SU-DHL-6 (cell line): ENCODE measurements around the gene KRTAP10-4.

Source experiments
- H2AFZ ChIP-seq: fragments of 200-600 bp; sonication (generic); 2 replicates; pipeline ENCODE4 v1.6.1; 2014; ENCODE audit warnings: low read depth, mild to moderate bottlenecking, moderate library complexity, mixed read lengths, antibody characterized with exemption, low read length; ENCODE audit not compliant: severe bottlenecking
- H3F3A ChIP-seq: fragments of 200-600 bp; shearing (Covaris generic); 2 replicates; pipeline ENCODE4 v1.6.0; 2016; ENCODE audit warnings: antibody characterized with exemption, mild to moderate bottlenecking; ENCODE audit not compliant: insufficient read depth
- H3K27ac ChIP-seq: fragments of 200-600 bp; sonication (generic); 2 replicates; pipeline ENCODE4 v1.5.1; 2016; ENCODE audit warnings: low read depth, mild to moderate bottlenecking, low read length, moderate library complexity, mixed read lengths
- H3K27me3 ChIP-seq: fragments of 200-600 bp; sonication (generic), shearing (Covaris generic); 2 replicates; pipeline ENCODE4 v1.6.0; 2014; ENCODE audit warnings: mild to moderate bottlenecking, low read length
- H3K36me3 ChIP-seq: fragments of 200-600 bp; sonication (generic); 2 replicates; pipeline ENCODE4 v1.6.1; 2014; ENCODE audit warnings: mild to moderate bottlenecking, low read length, mixed read lengths
- H3K4me2 ChIP-seq: fragments of 300-600, 200-600 bp; shearing (Covaris generic), sonication (generic); 2 replicates; pipeline ENCODE4 v1.6.0; 2014; ENCODE audit warnings: low read length, low read depth, mild to moderate bottlenecking; ENCODE audit not compliant: poor library complexity, severe bottlenecking
- H3K4me3 ChIP-seq: fragments of 200-600 bp; sonication (generic); 2 replicates; pipeline ENCODE4 v1.5.1; 2014; ENCODE audit warnings: antibody characterized with exemption, low read length, mild to moderate bottlenecking, mixed read lengths; ENCODE audit not compliant: insufficient read depth, poor library complexity, severe bottlenecking
- H3K79me2 ChIP-seq: fragments of 200-600 bp; sonication (generic); 2 replicates; pipeline ENCODE4 v1.6.1; 2014; ENCODE audit warnings: mild to moderate bottlenecking, low read length, moderate library complexity; ENCODE audit not compliant: insufficient read depth
- H3K9ac ChIP-seq: fragments of 200-600 bp; sonication (generic); 2 replicates; pipeline ENCODE4 v1.7.0; 2014; ENCODE audit warnings: mild to moderate bottlenecking, low read length
- H3K9me2 ChIP-seq: fragments of 200-600 bp; sonication (generic); replicated peaks from 2 replicates; pipeline ENCODE4 v1.6.1; 2014; ENCODE audit warnings: low read length; ENCODE audit not compliant: insufficient read depth
- H3K9me3 ChIP-seq: fragments of 200-600 bp; sonication (generic); 2 replicates; pipeline ENCODE4 v1.6.1; 2014; ENCODE audit warnings: low read length, mixed read lengths; ENCODE audit not compliant: insufficient read depth
- H4K20me1 ChIP-seq: fragments of 200-600 bp; sonication (generic); 2 replicates; pipeline ENCODE4 v1.6.1; 2014; ENCODE audit warnings: low read depth, mild to moderate bottlenecking, antibody characterized with exemption, low read length, moderate library complexity, mixed read lengths
- EZH2phosphoT487 ChIP-seq: fragments of 200-600 bp; sonication (generic), shearing (Covaris generic); conservative IDR thresholded peaks from 2 replicates; pipeline ENCODE4 v1.6.1; 2018; ENCODE audit warnings: mild to moderate bottlenecking, antibody characterized with exemption, low read length, moderate library complexity, mixed read lengths
- TF ChIP-seq, protein P1 (sequence below): fragments of 200-600 bp; sonication (generic); IDR thresholded peaks from one replicate; pipeline ENCODE4 v1.5.1; 2017; ENCODE audit warnings: antibody characterized with exemption, mild to moderate bottlenecking, low read length, moderate library complexity; ENCODE audit not compliant: insufficient read depth, poor library complexity, severe bottlenecking

Gene KRTAP10-4

DNA sequence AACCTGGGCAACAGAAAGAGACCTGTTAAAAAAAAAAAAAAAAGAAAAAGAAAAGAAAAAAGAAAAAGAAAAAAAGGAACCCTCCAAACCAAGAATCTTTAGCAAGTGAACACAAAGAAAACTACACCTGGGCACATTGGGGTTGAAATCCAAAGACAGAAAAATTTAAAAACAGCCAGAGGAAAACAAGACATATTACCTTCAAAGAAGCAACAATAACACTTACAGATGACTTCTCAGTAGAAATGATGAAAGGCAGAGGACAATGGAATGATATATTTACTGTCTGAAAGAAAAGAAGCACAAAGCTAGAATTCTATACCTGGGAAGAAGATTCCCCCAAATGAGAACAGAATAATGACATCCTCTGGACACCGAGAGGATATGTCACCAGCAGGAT lies 30.8 kb upstream of the KRTAP10-4 start:
- Histone ChIP-seq H3K9ac (no peak overlapping the region), H3K4me2 (no peak overlapping the region), H3K27ac (no peak overlapping the region), H3K36me3 (0 out of 2 replicates have a peak, but pooled peaks cover 4% of the 10 kb centered on the region), H3K4me3 (no peak overlapping the region), H3K79me2 (no peaks in the 10 kb centered on the region), H2AFZ (no peak overlapping the region), H4K20me1 (no peaks in the 10 kb centered on the region), H3F3A (no peaks in the 10 kb centered on the region), H3K9me2 (no peaks in the 10 kb centered on the region), H3K9me3 (0 out of 2 replicates have a peak, but pooled peaks cover 12% of the 10 kb centered on the region), H3K27me3 (no peaks in the 10 kb centered on the region)
- no peak for TF ChIP-seq EZH2phosphoT487
- TF ChIP-seq, protein P1, sequence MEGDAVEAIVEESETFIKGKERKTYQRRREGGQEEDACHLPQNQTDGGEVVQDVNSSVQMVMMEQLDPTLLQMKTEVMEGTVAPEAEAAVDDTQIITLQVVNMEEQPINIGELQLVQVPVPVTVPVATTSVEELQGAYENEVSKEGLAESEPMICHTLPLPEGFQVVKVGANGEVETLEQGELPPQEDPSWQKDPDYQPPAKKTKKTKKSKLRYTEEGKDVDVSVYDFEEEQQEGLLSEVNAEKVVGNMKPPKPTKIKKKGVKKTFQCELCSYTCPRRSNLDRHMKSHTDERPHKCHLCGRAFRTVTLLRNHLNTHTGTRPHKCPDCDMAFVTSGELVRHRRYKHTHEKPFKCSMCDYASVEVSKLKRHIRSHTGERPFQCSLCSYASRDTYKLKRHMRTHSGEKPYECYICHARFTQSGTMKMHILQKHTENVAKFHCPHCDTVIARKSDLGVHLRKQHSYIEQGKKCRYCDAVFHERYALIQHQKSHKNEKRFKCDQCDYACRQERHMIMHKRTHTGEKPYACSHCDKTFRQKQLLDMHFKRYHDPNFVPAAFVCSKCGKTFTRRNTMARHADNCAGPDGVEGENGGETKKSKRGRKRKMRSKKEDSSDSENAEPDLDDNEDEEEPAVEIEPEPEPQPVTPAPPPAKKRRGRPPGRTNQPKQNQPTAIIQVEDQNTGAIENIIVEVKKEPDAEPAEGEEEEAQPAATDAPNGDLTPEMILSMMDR: no peak

- H2AFZ ChIP-seq: no peak overlapping the region
- H3K4me3 ChIP-seq: no peak overlapping the region
- no peaks in the 10 kb centered on the region for H3F3A ChIP-seq
- no peaks in the 10 kb centered on the region for H3K79me2 ChIP-seq
- H3K27me3 ChIP-seq: no peaks in the 10 kb centered on the region
- H3K9me3 ChIP-seq: 0 out of 2 replicates have a peak, but pooled peaks cover 12% of the 10 kb centered on the region
- no peaks in the 10 kb centered on the region for H4K20me1 ChIP-seq
- 0 out of 2 replicates have a peak, but pooled peaks cover 4% of the 10 kb centered on the region for H3K36me3 ChIP-seq
- H3K4me2 ChIP-seq: no peak overlapping the region
- no peak overlapping the region for H3K9ac ChIP-seq
- H3K9me2 ChIP-seq: no peaks in the 10 kb centered on the region
- no peak overlapping the region for H3K27ac ChIP-seq
- TF ChIP-seq, protein P1: no peak
- no peak for TF ChIP-seq EZH2phosphoT487
These were observed 29.0 kb upstream of the KRTAP10-4 start for GRCh38 chr21:44544566-44544965.

- H4K20me1 ChIP-seq: no peaks in the 10 kb centered on the region
These were observed 25.7 kb upstream of the KRTAP10-4 start for GRCh38 chr21:44547656-44548331.

More at GRCh38 chr21:44547656-44548331, 25.7 kb upstream of the KRTAP10-4 start:
- Histone ChIP-seq H2AFZ (peak overlapping the region; percentile 88), H3K27me3 (no peaks in the 10 kb centered on the region), H3K4me3 (no peak overlapping the region), H3K27ac (no peak overlapping the region), H3K79me2 (no peaks in the 10 kb centered on the region), H3F3A (no peaks in the 10 kb centered on the region), H3K4me2 (peak overlapping the region; percentile 43), H3K9me3 (0 out of 2 replicates have a peak, but pooled peaks cover 11% of the 10 kb centered on the region), H3K9me2 (no peaks in the 10 kb centered on the region), H3K9ac (peak overlapping the region; percentile 16; the same call in 1 of the 2 replicates), H3K36me3 (0 out of 2 replicates have a peak, but pooled peaks cover 4% of the 10 kb centered on the region)
- TF ChIP-seq EZH2phosphoT487: no peak
- TF ChIP-seq, protein P1: no peak
